ENCODE measurements around the gene ZNF398.
A peak's percentile ranks its signal among the peaks of the same experiment; 100 is the strongest.
"Not testable (repeated sequence)": the region's sequence is repeated elsewhere in the genome, so short reads cannot be mapped to it uniquely, and the experiment has no call there.

ZNF398 gene

DNA sequence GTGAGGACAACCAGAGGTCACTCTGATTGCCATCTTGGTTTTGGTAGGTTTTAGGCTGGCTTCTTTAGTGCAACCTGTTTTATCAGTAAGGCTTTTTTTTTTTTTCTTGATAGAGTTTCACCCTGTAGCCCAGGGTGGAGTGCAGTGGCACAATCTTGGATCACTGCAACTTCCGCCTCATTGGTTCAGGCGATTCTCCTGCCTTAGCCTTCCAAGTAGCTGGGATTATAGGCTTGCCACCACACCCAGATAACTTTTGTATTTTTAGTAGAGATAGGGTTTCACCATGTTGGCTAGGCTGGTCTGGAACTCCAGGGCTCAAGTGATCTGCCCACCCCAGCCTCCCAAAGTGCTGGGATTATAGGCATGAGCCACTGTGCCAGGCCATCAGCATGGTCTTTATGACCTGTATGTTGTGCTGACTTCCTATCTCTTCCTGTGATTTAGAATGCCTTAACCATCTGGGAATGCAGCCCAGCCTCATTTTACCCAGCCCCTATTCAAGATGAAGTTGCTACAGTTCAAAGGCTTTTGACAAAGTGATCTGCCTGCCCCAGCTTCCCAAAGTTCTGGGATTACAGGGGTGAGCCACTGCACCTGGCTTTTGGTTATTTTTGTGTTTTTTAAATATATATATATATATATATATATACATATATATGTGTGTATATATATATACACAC, 14.1 kb upstream of the ZNF398 start:
- Mint-ChIP-seq H3K4me3 (no peak overlapping the region), H3K4me1 (no peaks in the 10 kb centered on the region), H3K27me3 (no peaks in the 10 kb centered on the region), H3K9me3 (peaks cover 5% of the 10 kb centered on the region), H3K36me3 (ENCODE audit: insufficient read depth) (peaks cover 4% of the 10 kb centered on the region), H3K27ac (ENCODE audit: low read depth) (no peak overlapping the region)
- DNase-seq (ENCODE audit: low spot score in 2 of 2) (no peak), ATAC-seq (replicated peaks; ENCODE audit: extremely low read depth, poor library complexity, severe bottlenecking) (no peak)

GRCh38 chr7:149136118-149136517, 11.1 kb upstream of the ZNF398 start:
- H3K4me3 Mint-ChIP-seq, result no peak overlapping the region
- no peak for ATAC-seq (replicated peaks; ENCODE audit: extremely low read depth, poor library complexity, severe bottlenecking)

GRCh38 chr7:149140831-149141230, 6.4 kb upstream of the ZNF398 start:
- Mint-ChIP-seq H3K27me3 (no peaks in the 10 kb centered on the region), H3K36me3 (ENCODE audit: insufficient read depth) (no peaks in the 10 kb centered on the region), H3K4me1 (peaks cover 7% of the 10 kb centered on the region), H3K27ac (ENCODE audit: low read depth) (no peak overlapping the region), H3K4me3 (no peak overlapping the region), H3K9me3 (no peaks in the 10 kb centered on the region)
- ATAC-seq (replicated peaks; ENCODE audit: extremely low read depth, poor library complexity, severe bottlenecking) (no peak), DNase-seq (ENCODE audit: low spot score in 2 of 2) (no peak)

More at GRCh38 chr7:149136118-149136517, 11.1 kb upstream of the ZNF398 start:
- DNase-seq (ENCODE audit: low spot score in 2 of 2), result no peak
- no peak overlapping the region for H3K27ac Mint-ChIP-seq (ENCODE audit: low read depth)
- H3K36me3 Mint-ChIP-seq (ENCODE audit: insufficient read depth), result peaks cover 4% of the 10 kb centered on the region
- no peaks in the 10 kb centered on the region for H3K27me3 Mint-ChIP-seq
- H3K9me3 Mint-ChIP-seq, result no peaks in the 10 kb centered on the region
- no peaks in the 10 kb centered on the region for H3K4me1 Mint-ChIP-seq

GRCh38 chr7:149141893-149142292, 5.4 kb upstream of the ZNF398 start:
- ATAC-seq (replicated peaks; ENCODE audit: extremely low read depth, poor library complexity, severe bottlenecking) (no peak), DNase-seq (ENCODE audit: low spot score in 2 of 2) (no peak)
- Mint-ChIP-seq H3K36me3 (ENCODE audit: insufficient read depth) (peaks cover 1% of the 10 kb centered on the region), H3K4me1 (peaks cover 11% of the 10 kb centered on the region), H3K9me3 (no peaks in the 10 kb centered on the region), H3K27ac (ENCODE audit: low read depth) (no peak overlapping the region), H3K27me3 (no peaks in the 10 kb centered on the region), H3K4me3 (no peak overlapping the region)

GRCh38 chr7:149144436-149144922, 2.8 kb upstream of the ZNF398 start:
- not testable (repeated sequence) for H3K27ac Mint-ChIP-seq (ENCODE audit: low read depth); H3K4me3 Mint-ChIP-seq; H3K9me3 Mint-ChIP-seq; DNase-seq (ENCODE audit: low spot score in 2 of 2); H3K36me3 Mint-ChIP-seq (ENCODE audit: insufficient read depth); ATAC-seq (replicated peaks; ENCODE audit: extremely low read depth, poor library complexity, severe bottlenecking); H3K27me3 Mint-ChIP-seq
- H3K4me1 Mint-ChIP-seq, result peaks cover 14% of the 10 kb centered on the region

DNA sequence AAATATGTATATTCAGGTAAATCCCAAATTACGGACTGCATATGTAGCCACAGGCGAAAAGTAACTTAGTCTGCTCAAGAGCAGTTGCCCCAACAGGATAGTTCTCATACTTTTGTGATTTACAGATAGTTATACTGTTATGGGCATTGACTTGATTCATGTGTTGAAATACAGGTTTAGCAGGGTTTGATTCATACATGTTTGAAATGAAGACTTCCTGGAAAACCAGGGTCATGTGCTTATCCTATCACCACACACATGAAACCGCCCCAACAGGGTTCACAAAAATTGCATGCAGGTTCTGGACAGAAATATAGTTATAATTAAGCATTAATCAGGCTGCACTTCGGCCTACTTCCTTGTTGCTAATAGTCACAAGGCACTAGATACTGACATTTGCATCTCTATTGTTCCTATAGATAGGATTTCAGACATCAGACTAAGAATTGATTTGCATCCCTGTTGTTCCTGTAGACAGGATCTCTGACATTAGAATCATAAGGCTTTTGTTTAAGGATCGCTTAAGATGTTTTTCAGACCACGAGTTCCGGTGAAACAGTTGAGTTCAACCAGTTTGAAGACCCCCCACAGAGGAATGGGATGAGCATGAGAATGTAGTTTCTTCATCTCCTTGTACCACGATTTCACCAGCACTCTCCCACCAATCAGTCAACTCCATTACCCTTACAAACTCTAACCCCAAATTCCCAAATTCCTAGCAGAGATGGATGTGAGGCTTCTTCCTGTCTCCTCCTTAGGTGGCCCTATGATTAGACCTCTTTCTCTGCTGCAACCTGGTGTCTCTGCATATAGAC, 2.0 kb upstream of the ZNF398 start:
- Mint-ChIP-seq H3K9me3 (no peaks in the 10 kb centered on the region), H3K4me1 (peaks cover 19% of the 10 kb centered on the region), H3K4me3 (peak overlapping the region; percentile 40), H3K27ac (ENCODE audit: low read depth) (no peak overlapping the region), H3K27me3 (no peaks in the 10 kb centered on the region), H3K36me3 (ENCODE audit: insufficient read depth) (peaks cover 9% of the 10 kb centered on the region)
- DNase-seq (ENCODE audit: low spot score in 2 of 2), result no peak
- no peak for ATAC-seq (replicated peaks; ENCODE audit: extremely low read depth, poor library complexity, severe bottlenecking)

- no peaks in the 10 kb centered on the region for H3K9me3 Mint-ChIP-seq
- H3K27me3 Mint-ChIP-seq, result no peaks in the 10 kb centered on the region
- H3K4me1 Mint-ChIP-seq, result peaks cover 26% of the 10 kb centered on the region
- peak overlapping the region; percentile 88 for H3K4me3 Mint-ChIP-seq
- H3K27ac Mint-ChIP-seq (ENCODE audit: low read depth), result peak overlapping the region; percentile 19
- H3K36me3 Mint-ChIP-seq (ENCODE audit: insufficient read depth), result peaks cover 12% of the 10 kb centered on the region
- peak; percentile 57 for ATAC-seq (replicated peaks; ENCODE audit: extremely low read depth, poor library complexity, severe bottlenecking)
- peak; percentile 51 to 58 for DNase-seq (ENCODE audit: low spot score in 2 of 2)
Observed at GRCh38 chr7:149147752-149148653, 750 bp downstream of the ZNF398 start.

DNA sequence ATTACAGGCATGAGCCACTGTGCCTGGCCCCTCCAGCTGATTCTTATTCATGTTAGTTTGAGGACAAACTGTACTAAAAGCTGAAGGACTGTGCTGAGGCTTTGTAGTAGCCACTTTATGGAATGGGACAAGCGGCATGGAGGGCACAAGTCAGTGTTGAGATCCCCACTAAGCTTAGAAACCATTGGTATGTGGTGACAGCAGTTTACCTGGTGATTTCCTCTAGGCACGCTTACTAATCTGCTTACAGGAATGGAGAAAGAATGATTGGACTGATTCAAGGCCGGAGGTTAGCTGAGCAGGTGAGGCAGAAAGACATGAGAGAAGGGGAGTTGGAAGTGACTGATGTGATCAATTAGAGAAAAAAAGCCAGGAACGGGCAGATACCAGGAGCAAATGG, 3.7 kb downstream of the ZNF398 start:
- peaks cover 38% of the 10 kb centered on the region for H3K4me1 Mint-ChIP-seq
- no peak overlapping the region for H3K27ac Mint-ChIP-seq (ENCODE audit: low read depth)

DNA sequence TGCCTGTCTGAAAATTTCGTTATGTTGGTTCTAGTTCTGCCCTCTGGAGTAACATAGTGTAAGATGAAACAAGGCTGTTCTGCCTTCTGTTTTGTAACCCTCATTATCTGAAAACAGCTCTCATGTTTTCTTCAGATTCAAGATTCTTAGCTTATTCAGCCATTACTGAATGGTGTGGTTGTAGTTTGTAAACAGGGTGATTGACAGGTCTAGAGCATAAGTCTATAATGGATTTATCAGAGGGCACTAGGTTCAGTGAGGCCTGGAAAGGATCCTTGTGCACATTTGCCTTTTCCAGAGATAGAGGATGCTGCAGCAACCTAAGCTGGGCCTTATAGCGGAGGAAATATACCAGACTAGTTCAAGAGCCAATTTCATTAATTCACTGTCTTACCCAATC, 6.1 kb downstream of the ZNF398 start:
- Mint-ChIP-seq H3K4me1 (peaks cover 41% of the 10 kb centered on the region), H3K27me3 (no peaks in the 10 kb centered on the region), H3K27ac (ENCODE audit: low read depth) (no peak overlapping the region), H3K4me3 (no peak overlapping the region), H3K9me3 (no peaks in the 10 kb centered on the region), H3K36me3 (ENCODE audit: insufficient read depth) (peaks cover 42% of the 10 kb centered on the region)
- ATAC-seq (replicated peaks; ENCODE audit: extremely low read depth, poor library complexity, severe bottlenecking) (no peak), DNase-seq (ENCODE audit: low spot score in 2 of 2) (no peak)

More for the DNA sequence above, 3.7 kb downstream of the ZNF398 start:
- Mint-ChIP-seq H3K27me3 (no peaks in the 10 kb centered on the region), H3K36me3 (ENCODE audit: insufficient read depth) (peaks cover 32% of the 10 kb centered on the region), H3K4me3 (no peak overlapping the region), H3K9me3 (no peaks in the 10 kb centered on the region)
- no peak for ATAC-seq (replicated peaks; ENCODE audit: extremely low read depth, poor library complexity, severe bottlenecking)
- no peak for DNase-seq (ENCODE audit: low spot score in 2 of 2)

DNA sequence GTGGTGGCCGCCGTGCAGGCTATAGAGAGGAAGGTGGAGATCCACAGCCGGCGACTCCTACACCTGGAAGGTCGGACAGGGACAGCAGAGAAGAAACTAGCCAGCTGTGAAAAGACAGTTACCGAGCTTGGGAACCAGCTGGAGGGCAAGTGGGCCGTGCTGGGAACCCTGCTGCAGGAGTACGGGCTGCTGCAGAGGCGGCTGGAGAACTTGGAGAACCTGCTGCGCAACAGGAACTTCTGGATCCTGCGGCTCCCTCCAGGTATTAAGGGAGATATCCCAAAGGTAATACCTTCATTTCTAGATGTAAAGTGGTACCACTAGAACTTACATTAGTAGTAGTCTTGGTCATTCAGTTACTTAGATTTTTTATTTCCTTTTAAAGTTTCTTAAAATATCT, 6.8 kb downstream of the ZNF398 start:
- Mint-ChIP-seq H3K4me3 (no peak overlapping the region), H3K9me3 (no peaks in the 10 kb centered on the region), H3K27me3 (no peaks in the 10 kb centered on the region), H3K36me3 (ENCODE audit: insufficient read depth) (peaks cover 42% of the 10 kb centered on the region), H3K27ac (ENCODE audit: low read depth) (no peak overlapping the region), H3K4me1 (peaks cover 42% of the 10 kb centered on the region)
- DNase-seq (ENCODE audit: low spot score in 2 of 2), result no peak
- ATAC-seq (replicated peaks; ENCODE audit: extremely low read depth, poor library complexity, severe bottlenecking), result no peak

DNA sequence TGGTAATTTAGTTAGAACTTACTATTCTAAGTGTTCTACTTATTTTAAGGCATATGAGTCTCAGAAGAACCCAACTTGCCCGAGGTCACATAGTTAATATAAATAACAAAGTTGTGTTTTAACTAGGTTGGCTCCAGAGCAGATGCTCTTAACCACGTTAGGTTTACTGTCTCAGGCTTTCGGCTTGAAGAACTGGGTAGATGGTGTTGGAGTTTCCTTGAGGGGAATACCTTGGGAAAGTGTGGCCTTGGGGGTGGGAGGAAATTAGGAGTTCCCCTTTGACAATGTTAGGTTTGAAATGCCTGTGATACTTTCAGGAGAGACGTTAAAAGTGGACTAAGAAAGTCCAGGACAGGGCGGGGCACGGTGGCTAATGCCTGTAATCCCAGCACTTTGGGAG, 9.6 kb downstream of the ZNF398 start:
- Mint-ChIP-seq H3K27ac (ENCODE audit: low read depth) (no peak overlapping the region), H3K4me1 (peaks cover 29% of the 10 kb centered on the region), H3K27me3 (no peaks in the 10 kb centered on the region), H3K9me3 (no peaks in the 10 kb centered on the region), H3K4me3 (no peak overlapping the region), H3K36me3 (ENCODE audit: insufficient read depth) (peaks cover 46% of the 10 kb centered on the region)
- DNase-seq (ENCODE audit: low spot score in 2 of 2) (no peak), ATAC-seq (replicated peaks; ENCODE audit: extremely low read depth, poor library complexity, severe bottlenecking) (no peak)

DNA sequence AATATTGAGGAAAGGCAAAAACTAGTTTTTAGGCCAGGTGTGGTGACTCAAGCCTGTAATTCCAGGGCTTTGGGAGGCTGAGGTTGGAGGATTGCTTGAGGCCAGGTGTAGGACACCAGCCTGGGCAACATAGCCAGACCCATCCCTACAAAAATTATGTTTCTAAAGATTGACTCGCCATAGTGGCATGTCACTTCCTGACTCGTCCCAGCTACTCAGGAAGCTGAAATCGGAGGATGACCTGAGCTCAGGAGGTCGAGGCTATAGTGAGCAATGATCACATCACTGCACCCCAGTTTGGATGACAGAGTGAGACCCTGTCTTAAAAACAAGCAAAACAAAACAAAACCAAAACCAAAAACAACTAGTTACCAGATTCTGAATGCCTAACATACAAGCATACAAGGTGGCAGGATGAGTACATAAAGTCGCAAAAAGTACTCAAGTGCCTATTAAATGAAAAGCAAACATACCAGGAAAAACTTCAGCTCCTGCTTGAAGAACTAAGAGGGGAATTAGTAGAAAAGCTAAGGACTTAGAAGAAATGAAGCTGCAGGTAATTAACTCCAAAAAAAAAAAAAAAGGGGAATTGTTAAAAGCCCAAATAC, 14.1 kb downstream of the ZNF398 start:
- DNase-seq (ENCODE audit: low spot score in 2 of 2) (no peak), ATAC-seq (replicated peaks; ENCODE audit: extremely low read depth, poor library complexity, severe bottlenecking) (no peak)
- Mint-ChIP-seq H3K9me3 (no peaks in the 10 kb centered on the region), H3K4me3 (no peak overlapping the region), H3K4me1 (peaks cover 11% of the 10 kb centered on the region), H3K27me3 (no peaks in the 10 kb centered on the region), H3K36me3 (ENCODE audit: insufficient read depth) (peaks cover 49% of the 10 kb centered on the region), H3K27ac (ENCODE audit: low read depth) (peak overlapping the region; percentile 64)

Measured in central memory CD8-positive, alpha-beta T cell (primary cell).